ENCODE results near the gene PDCD4.

PDCD4 gene

GRCh38 chr10:110868981-110869380 lies 2.7 kb upstream of the PDCD4 start:
- H3K36me3 ChIP-seq (ENCODE audit: insufficient read depth, low read length), result no peaks in the 10 kb centered on the region
- H3K4me1 ChIP-seq (ENCODE audit: insufficient read depth, low read length), result peaks cover 31% of the 10 kb centered on the region
- H3K4me3 ChIP-seq (ENCODE audit: low read length), result no peak overlapping the region
- H2AFZ ChIP-seq (ENCODE audit: low read depth, low read length), result no peak overlapping the region
- no peaks in the 10 kb centered on the region for H3K27me3 ChIP-seq (ENCODE audit: insufficient read depth, low read length)
- no peaks in the 10 kb centered on the region for H3K9me3 ChIP-seq (ENCODE audit: low read length)

GRCh38 chr10:110870823-110871297 lies 868 bp upstream of the PDCD4 start:
- peaks cover 28% of the 10 kb centered on the region for H3K4me1 ChIP-seq (ENCODE audit: insufficient read depth, low read length)
- H2AFZ ChIP-seq (ENCODE audit: low read depth, low read length), result no peak overlapping the region
- peak overlapping the region; percentile 41 for H3K4me3 ChIP-seq (ENCODE audit: low read length)
- H3K27me3 ChIP-seq (ENCODE audit: insufficient read depth, low read length), result no peaks in the 10 kb centered on the region
- no peaks in the 10 kb centered on the region for H3K9me3 ChIP-seq (ENCODE audit: low read length)
- peaks cover under 1% of the 10 kb centered on the region for H3K36me3 ChIP-seq (ENCODE audit: insufficient read depth, low read length)

- Histone ChIP-seq H3K9me3 (ENCODE audit: low read length) (no peaks in the 10 kb centered on the region), H3K36me3 (ENCODE audit: insufficient read depth, low read length) (peaks cover 7% of the 10 kb centered on the region), H3K27me3 (ENCODE audit: insufficient read depth, low read length) (no peaks in the 10 kb centered on the region), H3K4me1 (ENCODE audit: insufficient read depth, low read length) (peaks cover 28% of the 10 kb centered on the region), H2AFZ (ENCODE audit: low read depth, low read length) (peak overlapping the region; percentile 29), H3K4me3 (ENCODE audit: low read length) (peak overlapping the region; percentile 99)
Observed at GRCh38 chr10:110872145-110872983, 636 bp downstream of the PDCD4 start.

- H3K4me3 ChIP-seq (ENCODE audit: low read length), result peak overlapping the region; percentile 99
- no peaks in the 10 kb centered on the region for H3K9me3 ChIP-seq (ENCODE audit: low read length)
- H3K4me1 ChIP-seq (ENCODE audit: insufficient read depth, low read length), result peaks cover 28% of the 10 kb centered on the region
- no peaks in the 10 kb centered on the region for H3K27me3 ChIP-seq (ENCODE audit: insufficient read depth, low read length)
- H2AFZ ChIP-seq (ENCODE audit: low read depth, low read length), result no peak overlapping the region
- peaks cover 16% of the 10 kb centered on the region for H3K36me3 ChIP-seq (ENCODE audit: insufficient read depth, low read length)
Observed at GRCh38 chr10:110872984-110873923, 1.5 kb downstream of the PDCD4 start.

GRCh38 chr10:110873951-110874350 lies 2.2 kb downstream of the PDCD4 start:
- H3K4me3 ChIP-seq (ENCODE audit: low read length), result peak overlapping the region; percentile 99
- no peaks in the 10 kb centered on the region for H3K9me3 ChIP-seq (ENCODE audit: low read length)
- H3K4me1 ChIP-seq (ENCODE audit: insufficient read depth, low read length), result peaks cover 28% of the 10 kb centered on the region
- H2AFZ ChIP-seq (ENCODE audit: low read depth, low read length), result no peak overlapping the region
- H3K36me3 ChIP-seq (ENCODE audit: insufficient read depth, low read length), result peaks cover 23% of the 10 kb centered on the region
- H3K27me3 ChIP-seq (ENCODE audit: insufficient read depth, low read length), result no peaks in the 10 kb centered on the region

- Histone ChIP-seq H3K4me3 (ENCODE audit: low read length) (no peak overlapping the region), H3K9me3 (ENCODE audit: low read length) (no peaks in the 10 kb centered on the region), H3K4me1 (ENCODE audit: insufficient read depth, low read length) (peaks cover 22% of the 10 kb centered on the region), H2AFZ (ENCODE audit: low read depth, low read length) (no peak overlapping the region), H3K36me3 (ENCODE audit: insufficient read depth, low read length) (peaks cover 35% of the 10 kb centered on the region), H3K27me3 (ENCODE audit: insufficient read depth, low read length) (no peaks in the 10 kb centered on the region)
Observed at GRCh38 chr10:110876000-110876399, 4.3 kb downstream of the PDCD4 start.

GRCh38 chr10:110876788-110877187 lies 5.1 kb downstream of the PDCD4 start:
- Histone ChIP-seq H3K27me3 (ENCODE audit: insufficient read depth, low read length) (no peaks in the 10 kb centered on the region), H3K4me3 (ENCODE audit: low read length) (no peak overlapping the region), H3K9me3 (ENCODE audit: low read length) (no peaks in the 10 kb centered on the region), H3K4me1 (ENCODE audit: insufficient read depth, low read length) (peaks cover 18% of the 10 kb centered on the region), H2AFZ (ENCODE audit: low read depth, low read length) (no peak overlapping the region), H3K36me3 (ENCODE audit: insufficient read depth, low read length) (peaks cover 42% of the 10 kb centered on the region)

GRCh38 chr10:110880012-110880411 lies 8.3 kb downstream of the PDCD4 start:
- Histone ChIP-seq H3K4me1 (ENCODE audit: insufficient read depth, low read length) (peaks cover 6% of the 10 kb centered on the region), H2AFZ (ENCODE audit: low read depth, low read length) (no peak overlapping the region), H3K27me3 (ENCODE audit: insufficient read depth, low read length) (no peaks in the 10 kb centered on the region), H3K9me3 (ENCODE audit: low read length) (no peaks in the 10 kb centered on the region), H3K36me3 (ENCODE audit: insufficient read depth, low read length) (peaks cover 70% of the 10 kb centered on the region), H3K4me3 (ENCODE audit: low read length) (no peak overlapping the region)

- H3K4me3 ChIP-seq (ENCODE audit: low read length), result no peak overlapping the region
Observed at GRCh38 chr10:110881247-110881646, 9.5 kb downstream of the PDCD4 start.

GRCh38 chr10:110881905-110882304 lies 10.2 kb downstream of the PDCD4 start:
- Histone ChIP-seq H2AFZ (ENCODE audit: low read depth, low read length) (no peak overlapping the region), H3K36me3 (ENCODE audit: insufficient read depth, low read length) (peaks cover 70% of the 10 kb centered on the region), H3K9me3 (ENCODE audit: low read length) (no peaks in the 10 kb centered on the region), H3K27me3 (ENCODE audit: insufficient read depth, low read length) (no peaks in the 10 kb centered on the region), H3K4me3 (ENCODE audit: low read length) (no peak overlapping the region), H3K4me1 (ENCODE audit: insufficient read depth, low read length) (no peaks in the 10 kb centered on the region)

More at GRCh38 chr10:110881247-110881646, 9.5 kb downstream of the PDCD4 start:
- no peaks in the 10 kb centered on the region for H3K27me3 ChIP-seq (ENCODE audit: insufficient read depth, low read length)
- H3K36me3 ChIP-seq (ENCODE audit: insufficient read depth, low read length), result peaks cover 69% of the 10 kb centered on the region
- H2AFZ ChIP-seq (ENCODE audit: low read depth, low read length), result no peak overlapping the region
- H3K4me1 ChIP-seq (ENCODE audit: insufficient read depth, low read length), result no peaks in the 10 kb centered on the region
- H3K9me3 ChIP-seq (ENCODE audit: low read length), result no peaks in the 10 kb centered on the region

- no peak overlapping the region for H2AFZ ChIP-seq (ENCODE audit: low read depth, low read length)
- H3K27me3 ChIP-seq (ENCODE audit: insufficient read depth, low read length), result no peaks in the 10 kb centered on the region
- H3K9me3 ChIP-seq (ENCODE audit: low read length), result no peaks in the 10 kb centered on the region
- H3K36me3 ChIP-seq (ENCODE audit: insufficient read depth, low read length), result peaks cover 65% of the 10 kb centered on the region
- H3K4me3 ChIP-seq (ENCODE audit: low read length), result no peak overlapping the region
- H3K4me1 ChIP-seq (ENCODE audit: insufficient read depth, low read length), result no peaks in the 10 kb centered on the region
Observed at GRCh38 chr10:110883924-110884323, 12.2 kb downstream of the PDCD4 start.

GRCh38 chr10:110885932-110886674 lies 14.4 kb downstream of the PDCD4 start:
- H3K4me3 ChIP-seq (ENCODE audit: low read length), result no peak overlapping the region
- H3K9me3 ChIP-seq (ENCODE audit: low read length), result no peaks in the 10 kb centered on the region
- peaks cover 72% of the 10 kb centered on the region for H3K36me3 ChIP-seq (ENCODE audit: insufficient read depth, low read length)
- H2AFZ ChIP-seq (ENCODE audit: low read depth, low read length), result no peak overlapping the region
- H3K27me3 ChIP-seq (ENCODE audit: insufficient read depth, low read length), result no peaks in the 10 kb centered on the region
- H3K4me1 ChIP-seq (ENCODE audit: insufficient read depth, low read length), result no peaks in the 10 kb centered on the region
